Ishikawa (cell line): ENCODE measurements around the gene UBL3.

Source experiments
- CEBPB ChIP-seq: IDR thresholded peaks from 2 replicates; pipeline ENCODE4 v1.6.1; 2012
- CREB1 ChIP-seq: IDR thresholded peaks from 2 replicates; pipeline ENCODE4 v1.6.1; 2012; ENCODE audit warnings: low read depth
- EGR1 ChIP-seq: IDR thresholded peaks from 2 replicates; pipeline ENCODE4 v1.6.1; 2012
- EP300 ChIP-seq: IDR thresholded peaks from 2 replicates; pipeline ENCODE4 v1.6.1; 2012; ENCODE audit warnings: borderline replicate concordance
- FOXM1 ChIP-seq: IDR thresholded peaks from 2 replicates; pipeline ENCODE4 v1.6.1; 2012; ENCODE audit warnings: low read depth, borderline replicate concordance
- NFIC ChIP-seq: IDR thresholded peaks from 2 replicates; pipeline ENCODE4 v1.6.1; 2012
- RAD21 ChIP-seq: IDR thresholded peaks from 2 replicates; pipeline ENCODE4 v1.6.1; 2012; ENCODE audit warnings: low read depth
- TAF1 ChIP-seq: IDR thresholded peaks from 2 replicates; pipeline ENCODE4 v1.6.1; 2012; ENCODE audit warnings: low read depth, mild to moderate bottlenecking
- TCF12 ChIP-seq: IDR thresholded peaks from 2 replicates; pipeline ENCODE4 v1.6.1; 2012; ENCODE audit warnings: low read depth
- TEAD4 ChIP-seq: IDR thresholded peaks from 2 replicates; pipeline ENCODE4 v1.6.1; 2012
- YY1 ChIP-seq: IDR thresholded peaks from 2 replicates; pipeline ENCODE4 v1.6.1; 2012; ENCODE audit warnings: low read depth
- ZBTB7A ChIP-seq: IDR thresholded peaks from 2 replicates; pipeline ENCODE4 v1.6.1; 2012; ENCODE audit warnings: low read depth
- TF ChIP-seq, protein P1 (sequence below): IDR thresholded peaks from 2 replicates; pipeline ENCODE4 v1.6.1; 2012
- TF ChIP-seq, protein P2 (sequence below): IDR thresholded peaks from 2 replicates; pipeline ENCODE4 v1.6.1; 2012
- TF ChIP-seq, protein P3 (sequence below): IDR thresholded peaks from 2 replicates; pipeline ENCODE4 v1.6.1; 2012; ENCODE audit warnings: low read depth, mild to moderate bottlenecking

UBL3 gene

GRCh38 chr13:29888306-29888705 is 37.9 kb upstream of the UBL3 start:
- TF ChIP-seq CEBPB (peak; percentile 58), RAD21 (no peak)

GRCh38 chr13:29887686-29888085 is 37.3 kb upstream of the UBL3 start:
- no peak for TF ChIP-seq CREB1
- TF ChIP-seq, protein P1, sequence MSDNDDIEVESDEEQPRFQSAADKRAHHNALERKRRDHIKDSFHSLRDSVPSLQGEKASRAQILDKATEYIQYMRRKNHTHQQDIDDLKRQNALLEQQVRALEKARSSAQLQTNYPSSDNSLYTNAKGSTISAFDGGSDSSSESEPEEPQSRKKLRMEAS, result no peak
- TF ChIP-seq TEAD4, result no peak
- no peak for TF ChIP-seq YY1
- TF ChIP-seq FOXM1, result no peak
- TF ChIP-seq RAD21, result no peak
- TF ChIP-seq, protein P2, sequence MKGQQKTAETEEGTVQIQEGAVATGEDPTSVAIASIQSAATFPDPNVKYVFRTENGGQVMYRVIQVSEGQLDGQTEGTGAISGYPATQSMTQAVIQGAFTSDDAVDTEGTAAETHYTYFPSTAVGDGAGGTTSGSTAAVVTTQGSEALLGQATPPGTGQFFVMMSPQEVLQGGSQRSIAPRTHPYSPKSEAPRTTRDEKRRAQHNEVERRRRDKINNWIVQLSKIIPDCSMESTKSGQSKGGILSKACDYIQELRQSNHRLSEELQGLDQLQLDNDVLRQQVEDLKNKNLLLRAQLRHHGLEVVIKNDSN, result no peak
- TF ChIP-seq, protein P3, sequence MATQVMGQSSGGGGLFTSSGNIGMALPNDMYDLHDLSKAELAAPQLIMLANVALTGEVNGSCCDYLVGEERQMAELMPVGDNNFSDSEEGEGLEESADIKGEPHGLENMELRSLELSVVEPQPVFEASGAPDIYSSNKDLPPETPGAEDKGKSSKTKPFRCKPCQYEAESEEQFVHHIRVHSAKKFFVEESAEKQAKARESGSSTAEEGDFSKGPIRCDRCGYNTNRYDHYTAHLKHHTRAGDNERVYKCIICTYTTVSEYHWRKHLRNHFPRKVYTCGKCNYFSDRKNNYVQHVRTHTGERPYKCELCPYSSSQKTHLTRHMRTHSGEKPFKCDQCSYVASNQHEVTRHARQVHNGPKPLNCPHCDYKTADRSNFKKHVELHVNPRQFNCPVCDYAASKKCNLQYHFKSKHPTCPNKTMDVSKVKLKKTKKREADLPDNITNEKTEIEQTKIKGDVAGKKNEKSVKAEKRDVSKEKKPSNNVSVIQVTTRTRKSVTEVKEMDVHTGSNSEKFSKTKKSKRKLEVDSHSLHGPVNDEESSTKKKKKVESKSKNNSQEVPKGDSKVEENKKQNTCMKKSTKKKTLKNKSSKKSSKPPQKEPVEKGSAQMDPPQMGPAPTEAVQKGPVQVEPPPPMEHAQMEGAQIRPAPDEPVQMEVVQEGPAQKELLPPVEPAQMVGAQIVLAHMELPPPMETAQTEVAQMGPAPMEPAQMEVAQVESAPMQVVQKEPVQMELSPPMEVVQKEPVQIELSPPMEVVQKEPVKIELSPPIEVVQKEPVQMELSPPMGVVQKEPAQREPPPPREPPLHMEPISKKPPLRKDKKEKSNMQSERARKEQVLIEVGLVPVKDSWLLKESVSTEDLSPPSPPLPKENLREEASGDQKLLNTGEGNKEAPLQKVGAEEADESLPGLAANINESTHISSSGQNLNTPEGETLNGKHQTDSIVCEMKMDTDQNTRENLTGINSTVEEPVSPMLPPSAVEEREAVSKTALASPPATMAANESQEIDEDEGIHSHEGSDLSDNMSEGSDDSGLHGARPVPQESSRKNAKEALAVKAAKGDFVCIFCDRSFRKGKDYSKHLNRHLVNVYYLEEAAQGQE, result no peak
- no peak for TF ChIP-seq CEBPB
- TF ChIP-seq TAF1, result no peak
- TF ChIP-seq ZBTB7A, result no peak
- no peak for TF ChIP-seq NFIC
- no peak for TF ChIP-seq EGR1
- TF ChIP-seq EP300, result no peak
- no peak for TF ChIP-seq TCF12

GRCh38 chr13:29887030-29887557 is 36.7 kb upstream of the UBL3 start:
- no peak for TF ChIP-seq TEAD4

DNA sequence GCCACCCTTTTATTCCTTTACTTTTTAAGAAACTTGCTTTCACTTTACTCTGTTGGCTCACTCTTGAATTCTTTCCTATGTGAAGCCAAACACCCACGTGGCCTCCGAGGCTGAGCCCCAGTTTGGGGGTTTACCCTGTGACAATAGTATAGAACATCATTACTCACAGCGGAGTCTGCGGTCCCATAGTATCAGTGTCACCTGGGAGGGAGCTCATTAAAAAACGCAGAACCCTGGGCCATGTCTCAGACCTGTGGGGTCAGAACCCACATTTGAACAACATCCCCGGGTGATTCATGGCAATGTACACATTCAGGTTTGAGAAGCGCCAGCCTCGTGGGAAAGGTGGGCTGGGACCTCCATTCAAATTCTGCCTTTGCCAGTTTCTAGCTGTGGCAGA is 36.0 kb upstream of the UBL3 start:
- TF ChIP-seq TCF12, result no peak
- TF ChIP-seq TAF1, result no peak
- TF ChIP-seq, protein P2, result no peak
- no peak for TF ChIP-seq EGR1
- TF ChIP-seq ZBTB7A, result no peak

DNA sequence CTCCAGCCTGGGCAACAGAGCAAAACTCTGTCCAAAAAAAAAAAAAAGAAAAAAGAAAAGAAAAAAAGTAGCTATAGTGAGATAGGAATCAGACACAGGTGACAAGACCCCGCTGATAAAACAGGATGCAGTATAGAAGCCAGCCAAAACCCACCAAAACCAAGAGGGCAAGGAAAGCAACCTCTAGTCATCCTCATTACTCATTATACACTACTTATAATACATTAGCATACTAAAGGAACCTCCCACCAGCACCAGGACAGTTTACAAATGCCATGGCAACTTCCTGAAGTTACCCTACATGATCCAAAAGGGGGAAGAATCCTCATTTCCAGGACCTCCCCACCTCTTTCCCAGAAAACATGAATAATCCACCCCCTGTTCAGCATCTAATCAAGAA is 35.6 kb upstream of the UBL3 start:
- TF ChIP-seq TEAD4 (no peak), FOXM1 (no peak), NFIC (no peak), CEBPB (no peak), TAF1 (no peak)

- TF ChIP-seq, protein P3, result no peak
- TF ChIP-seq TAF1, result no peak
- TF ChIP-seq, protein P1, result no peak
- no peak for TF ChIP-seq CEBPB
- TF ChIP-seq EGR1, result no peak
- TF ChIP-seq, protein P2, result no peak
Observed at GRCh38 chr13:29884671-29885430, 34.4 kb upstream of the UBL3 start.

DNA sequence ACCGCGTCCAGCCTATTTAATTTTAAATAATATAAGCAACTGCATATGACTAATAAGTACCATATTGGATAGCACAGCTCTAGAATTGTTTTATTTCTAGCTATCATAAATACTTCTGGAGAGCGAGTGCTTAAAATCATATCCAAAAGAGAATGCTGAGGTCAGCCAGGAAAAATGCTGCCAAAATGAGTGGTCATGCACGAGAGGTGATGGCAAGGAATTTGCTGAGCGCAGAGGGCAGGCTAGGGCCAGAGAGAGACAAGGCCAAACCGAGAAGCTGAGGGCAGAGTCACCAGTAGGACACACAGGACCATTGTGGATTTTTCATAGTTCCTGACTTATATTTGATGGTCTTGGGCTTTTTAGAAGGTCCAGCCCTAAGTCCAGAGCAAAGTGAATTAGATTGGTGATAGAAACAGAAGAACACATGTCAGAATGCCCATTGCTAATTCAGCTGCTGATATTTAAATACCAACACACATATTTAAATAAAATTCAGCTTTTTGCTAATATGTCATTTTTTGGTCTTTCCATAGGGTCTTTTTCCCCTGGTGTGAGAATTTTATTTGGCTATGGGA is 33.6 kb upstream of the UBL3 start:
- TF ChIP-seq NFIC (0 out of 2 replicates have a peak, but pooled peaks have one; percentile 17), CREB1 (no peak), TEAD4 (peak; percentile 75), EGR1 (no peak), ZBTB7A (no peak), EP300 (peak; percentile 16; the same call in 1 of the 2 replicates)
- TF ChIP-seq, protein P2, result no peak
- TF ChIP-seq, protein P1, result no peak
